ENCODE measurements around the gene PEAR1. TPM values are rescaled to one million over a fixed set of nuclear protein-coding genes. Genes with fewer than 3 reads are reported as not detected.

The PEAR1 gene
- polyA plus RNA-seq, 1 donor = 5.9 TPM

- H3K4me3 ChIP-seq (ENCODE audit: low read length) = no peak overlapping the region
- H3K9me3 ChIP-seq (ENCODE audit: control insufficient read depth, low read depth, low read length) = no peaks in the 10 kb centered on the region
- H3K27me3 ChIP-seq (ENCODE audit: control insufficient read depth, insufficient read depth, low read length) = peaks cover 45% of the 10 kb centered on the region
- no peaks in the 10 kb centered on the region for H3K4me1 ChIP-seq (ENCODE audit: control insufficient read depth, insufficient read depth, low read length)
- no peaks in the 10 kb centered on the region for H3K36me3 ChIP-seq (ENCODE audit: control insufficient read depth, insufficient read depth, low read length)
- WGBS (ENCODE audit: insufficient coverage, low lambda C conversion rate) = no CpG with 5 or more reads among the region's 9 CpGs
- no peak overlapping the region for H3K27ac ChIP-seq (ENCODE audit: low read length)
- DNase-seq = no peak
These were observed 24.1 kb upstream of the PEAR1 start for GRCh38 chr1:156869455-156869854.

- no peaks in the 10 kb centered on the region for H3K9me3 ChIP-seq (ENCODE audit: control insufficient read depth, low read depth, low read length)
- no peak overlapping the region for H3K4me3 ChIP-seq (ENCODE audit: low read length)
- no peaks in the 10 kb centered on the region for H3K36me3 ChIP-seq (ENCODE audit: control insufficient read depth, insufficient read depth, low read length)
- 89% methylated on average over 6 of the region's 18 CpGs for WGBS (ENCODE audit: insufficient coverage, low lambda C conversion rate)
- DNase-seq = no peak
- no peak overlapping the region for H3K27ac ChIP-seq (ENCODE audit: low read length)
- no peaks in the 10 kb centered on the region for H3K4me1 ChIP-seq (ENCODE audit: control insufficient read depth, insufficient read depth, low read length)
- peaks cover 54% of the 10 kb centered on the region for H3K27me3 ChIP-seq (ENCODE audit: control insufficient read depth, insufficient read depth, low read length)
These were observed 19.9 kb upstream of the PEAR1 start for GRCh38 chr1:156873659-156874058.

GRCh38 chr1:156874142-156874541, 19.4 kb upstream of the PEAR1 start:
- Histone ChIP-seq H3K4me1 (ENCODE audit: control insufficient read depth, insufficient read depth, low read length) (no peaks in the 10 kb centered on the region), H3K4me3 (ENCODE audit: low read length) (no peak overlapping the region), H3K27ac (ENCODE audit: low read length) (no peak overlapping the region), H3K36me3 (ENCODE audit: control insufficient read depth, insufficient read depth, low read length) (no peaks in the 10 kb centered on the region), H3K27me3 (ENCODE audit: control insufficient read depth, insufficient read depth, low read length) (peaks cover 59% of the 10 kb centered on the region), H3K9me3 (ENCODE audit: control insufficient read depth, low read depth, low read length) (no peaks in the 10 kb centered on the region)
- WGBS (ENCODE audit: insufficient coverage, low lambda C conversion rate) = no CpG with 5 or more reads among the region's 5 CpGs
- no peak for DNase-seq

- WGBS (ENCODE audit: insufficient coverage, low lambda C conversion rate) = no CpG with 5 or more reads among the region's 16 CpGs
- H3K27ac ChIP-seq (ENCODE audit: low read length) = no peak overlapping the region
- H3K4me3 ChIP-seq (ENCODE audit: low read length) = no peak overlapping the region
- no peak for DNase-seq
- H3K9me3 ChIP-seq (ENCODE audit: control insufficient read depth, low read depth, low read length) = no peaks in the 10 kb centered on the region
- H3K27me3 ChIP-seq (ENCODE audit: control insufficient read depth, insufficient read depth, low read length) = peaks cover 57% of the 10 kb centered on the region
- no peaks in the 10 kb centered on the region for H3K36me3 ChIP-seq (ENCODE audit: control insufficient read depth, insufficient read depth, low read length)
- no peaks in the 10 kb centered on the region for H3K4me1 ChIP-seq (ENCODE audit: control insufficient read depth, insufficient read depth, low read length)
These were observed 18.8 kb upstream of the PEAR1 start for GRCh38 chr1:156874572-156875340.

- DNase-seq = no peak
- Histone ChIP-seq H3K4me3 (ENCODE audit: low read length) (no peak overlapping the region), H3K4me1 (ENCODE audit: control insufficient read depth, insufficient read depth, low read length) (no peaks in the 10 kb centered on the region), H3K27me3 (ENCODE audit: control insufficient read depth, insufficient read depth, low read length) (peaks cover 60% of the 10 kb centered on the region), H3K36me3 (ENCODE audit: control insufficient read depth, insufficient read depth, low read length) (no peaks in the 10 kb centered on the region), H3K27ac (ENCODE audit: low read length) (no peak overlapping the region), H3K9me3 (ENCODE audit: control insufficient read depth, low read depth, low read length) (no peaks in the 10 kb centered on the region)
- WGBS (ENCODE audit: insufficient coverage, low lambda C conversion rate) = no CpG with 5 or more reads among the region's 5 CpGs
These were observed 18.2 kb upstream of the PEAR1 start for GRCh38 chr1:156875341-156875615.

GRCh38 chr1:156876281-156876680, 17.2 kb upstream of the PEAR1 start:
- H3K4me3 ChIP-seq (ENCODE audit: low read length) = no peak overlapping the region
- H3K4me1 ChIP-seq (ENCODE audit: control insufficient read depth, insufficient read depth, low read length) = no peaks in the 10 kb centered on the region
- no CpG with 5 or more reads among the region's 21 CpGs for WGBS (ENCODE audit: insufficient coverage, low lambda C conversion rate)
- no peaks in the 10 kb centered on the region for H3K9me3 ChIP-seq (ENCODE audit: control insufficient read depth, low read depth, low read length)
- H3K27me3 ChIP-seq (ENCODE audit: control insufficient read depth, insufficient read depth, low read length) = peaks cover 69% of the 10 kb centered on the region
- DNase-seq = no peak
- no peaks in the 10 kb centered on the region for H3K36me3 ChIP-seq (ENCODE audit: control insufficient read depth, insufficient read depth, low read length)
- no peak overlapping the region for H3K27ac ChIP-seq (ENCODE audit: low read length)

GRCh38 chr1:156877433-156878170, 15.9 kb upstream of the PEAR1 start:
- Histone ChIP-seq H3K4me1 (ENCODE audit: control insufficient read depth, insufficient read depth, low read length) (no peaks in the 10 kb centered on the region), H3K27ac (ENCODE audit: low read length) (no peak overlapping the region), H3K4me3 (ENCODE audit: low read length) (no peak overlapping the region), H3K9me3 (ENCODE audit: control insufficient read depth, low read depth, low read length) (no peaks in the 10 kb centered on the region), H3K36me3 (ENCODE audit: control insufficient read depth, insufficient read depth, low read length) (no peaks in the 10 kb centered on the region), H3K27me3 (ENCODE audit: control insufficient read depth, insufficient read depth, low read length) (peaks cover 76% of the 10 kb centered on the region)
- no CpG with 5 or more reads among the region's 5 CpGs for WGBS (ENCODE audit: insufficient coverage, low lambda C conversion rate)
- no peak for DNase-seq

GRCh38 chr1:156879876-156880275, 13.6 kb upstream of the PEAR1 start:
- Histone ChIP-seq H3K4me3 (ENCODE audit: low read length) (no peak overlapping the region), H3K9me3 (ENCODE audit: control insufficient read depth, low read depth, low read length) (no peaks in the 10 kb centered on the region), H3K27me3 (ENCODE audit: control insufficient read depth, insufficient read depth, low read length) (peaks cover 75% of the 10 kb centered on the region), H3K27ac (ENCODE audit: low read length) (no peak overlapping the region), H3K36me3 (ENCODE audit: control insufficient read depth, insufficient read depth, low read length) (no peaks in the 10 kb centered on the region), H3K4me1 (ENCODE audit: control insufficient read depth, insufficient read depth, low read length) (no peaks in the 10 kb centered on the region)
- DNase-seq = no peak
- no CpG with 5 or more reads among the region's 21 CpGs for WGBS (ENCODE audit: insufficient coverage, low lambda C conversion rate)

- no CpG with 5 or more reads among the region's 5 CpGs for WGBS (ENCODE audit: insufficient coverage, low lambda C conversion rate)
- Histone ChIP-seq H3K27ac (ENCODE audit: low read length) (no peak overlapping the region), H3K27me3 (ENCODE audit: control insufficient read depth, insufficient read depth, low read length) (peaks cover 73% of the 10 kb centered on the region), H3K9me3 (ENCODE audit: control insufficient read depth, low read depth, low read length) (no peaks in the 10 kb centered on the region), H3K4me1 (ENCODE audit: control insufficient read depth, insufficient read depth, low read length) (no peaks in the 10 kb centered on the region), H3K36me3 (ENCODE audit: control insufficient read depth, insufficient read depth, low read length) (no peaks in the 10 kb centered on the region), H3K4me3 (ENCODE audit: low read length) (no peak overlapping the region)
- no peak for DNase-seq
These were observed 13.0 kb upstream of the PEAR1 start for GRCh38 chr1:156880473-156880872.

GRCh38 chr1:156881101-156881500, 12.4 kb upstream of the PEAR1 start:
- H3K27ac ChIP-seq (ENCODE audit: low read length) = no peak overlapping the region
- H3K4me1 ChIP-seq (ENCODE audit: control insufficient read depth, insufficient read depth, low read length) = no peaks in the 10 kb centered on the region
- no peak for DNase-seq
- no CpG with 5 or more reads among the region's 10 CpGs for WGBS (ENCODE audit: insufficient coverage, low lambda C conversion rate)
- H3K36me3 ChIP-seq (ENCODE audit: control insufficient read depth, insufficient read depth, low read length) = no peaks in the 10 kb centered on the region
- peaks cover 73% of the 10 kb centered on the region for H3K27me3 ChIP-seq (ENCODE audit: control insufficient read depth, insufficient read depth, low read length)
- no peaks in the 10 kb centered on the region for H3K9me3 ChIP-seq (ENCODE audit: control insufficient read depth, low read depth, low read length)
- no peak overlapping the region for H3K4me3 ChIP-seq (ENCODE audit: low read length)

GRCh38 chr1:156881663-156882062, 11.9 kb upstream of the PEAR1 start:
- WGBS (ENCODE audit: insufficient coverage, low lambda C conversion rate) = no CpG with 5 or more reads among the region's 4 CpGs
- Histone ChIP-seq H3K27ac (ENCODE audit: low read length) (no peak overlapping the region), H3K4me1 (ENCODE audit: control insufficient read depth, insufficient read depth, low read length) (no peaks in the 10 kb centered on the region), H3K36me3 (ENCODE audit: control insufficient read depth, insufficient read depth, low read length) (no peaks in the 10 kb centered on the region), H3K9me3 (ENCODE audit: control insufficient read depth, low read depth, low read length) (no peaks in the 10 kb centered on the region), H3K27me3 (ENCODE audit: control insufficient read depth, insufficient read depth, low read length) (peaks cover 70% of the 10 kb centered on the region), H3K4me3 (ENCODE audit: low read length) (no peak overlapping the region)
- no peak for DNase-seq
